HUES6 (cell line): ENCODE data around the gene ADD3.

Experiments
- H3K27ac ChIP-seq: 2 replicates; pipeline ENCODE4 v1.7.0; 2013; ENCODE audit warnings: low read depth, mild to moderate bottlenecking, low read length, inconsistent platforms
- H3K27me3 ChIP-seq: 2 replicates; pipeline ENCODE4 v1.6.1; 2013; ENCODE audit warnings: low read length; ENCODE audit not compliant: control insufficient read depth, insufficient read depth
- H3K36me3 ChIP-seq: 2 replicates; pipeline ENCODE4 v1.6.1; 2013; ENCODE audit warnings: low read length; ENCODE audit not compliant: control insufficient read depth, insufficient read depth
- H3K4me1 ChIP-seq: 2 replicates; pipeline ENCODE4 v1.6.1; 2013; ENCODE audit warnings: low read length; ENCODE audit not compliant: control insufficient read depth, insufficient read depth
- H3K4me3 ChIP-seq: 2 replicates; pipeline ENCODE4 v1.5.1; 2013; ENCODE audit warnings: low read depth, low read length
- H3K9ac ChIP-seq: one replicate; pipeline ENCODE4 v1.6.1; 2013; ENCODE audit warnings: mild to moderate bottlenecking, low read length
- H3K9me3 ChIP-seq: 2 replicates; pipeline ENCODE4 v1.6.1; 2013; ENCODE audit warnings: low read depth, low read length; ENCODE audit not compliant: control insufficient read depth, insufficient read depth

The ADD3 gene

GRCh38 chr10:110007701-110008517, at the start of gene ADD3:
Gene ADD3, plus strand, starts transcription at chr10:110007984. Its CDS starts 92,670 bp downstream, at chr10:110100654.
- H3K4me1 ChIP-seq = peaks cover 63% of the 10 kb centered on the region
- no peaks in the 10 kb centered on the region for H3K36me3 ChIP-seq
- peak within 1 kb of the TSS; percentile 88 for H3K27ac ChIP-seq
- H3K9me3 ChIP-seq = no peaks in the 10 kb centered on the region
- peaks cover 6% of the 10 kb centered on the region; the same call in 1 of the 2 replicates for H3K27me3 ChIP-seq
- H3K4me3 ChIP-seq = peak within 1 kb of the TSS; percentile 71
- H3K9ac ChIP-seq = peak within 1 kb of the TSS; percentile 78

GRCh38 chr10:109958059-109958458, 49.7 kb upstream of the ADD3 start:
- peaks cover 24% of the 10 kb centered on the region for H3K4me1 ChIP-seq
- no peak overlapping the region for H3K27ac ChIP-seq
- H3K4me3 ChIP-seq = no peak overlapping the region
- H3K27me3 ChIP-seq = no peaks in the 10 kb centered on the region
- H3K9me3 ChIP-seq = no peaks in the 10 kb centered on the region
- H3K9ac ChIP-seq = no peak overlapping the region
- H3K36me3 ChIP-seq = no peaks in the 10 kb centered on the region

- H3K27me3 ChIP-seq = no peaks in the 10 kb centered on the region
- no peak overlapping the region for H3K27ac ChIP-seq
- no peak overlapping the region for H3K9ac ChIP-seq
- H3K4me1 ChIP-seq = peaks cover 24% of the 10 kb centered on the region
- H3K9me3 ChIP-seq = no peaks in the 10 kb centered on the region
- H3K36me3 ChIP-seq = no peaks in the 10 kb centered on the region
- H3K4me3 ChIP-seq = no peak overlapping the region
These were observed 48.3 kb upstream of the ADD3 start for GRCh38 chr10:109959259-109960145.

GRCh38 chr10:109960682-109961081, 47.1 kb upstream of the ADD3 start:
- no peaks in the 10 kb centered on the region for H3K9me3 ChIP-seq
- no peak overlapping the region for H3K4me3 ChIP-seq
- peaks cover 24% of the 10 kb centered on the region for H3K4me1 ChIP-seq
- H3K9ac ChIP-seq = no peak overlapping the region
- H3K27me3 ChIP-seq = no peaks in the 10 kb centered on the region
- no peak overlapping the region for H3K27ac ChIP-seq
- H3K36me3 ChIP-seq = no peaks in the 10 kb centered on the region

- no peak overlapping the region for H3K4me3 ChIP-seq
- H3K27ac ChIP-seq = no peak overlapping the region
- no peaks in the 10 kb centered on the region for H3K27me3 ChIP-seq
- H3K4me1 ChIP-seq = peaks cover 22% of the 10 kb centered on the region
- no peaks in the 10 kb centered on the region for H3K9me3 ChIP-seq
- H3K9ac ChIP-seq = no peak overlapping the region
- no peaks in the 10 kb centered on the region for H3K36me3 ChIP-seq
These were observed 46.4 kb upstream of the ADD3 start for GRCh38 chr10:109961174-109962001.

- Histone ChIP-seq H3K36me3 (no peaks in the 10 kb centered on the region), H3K27me3 (no peaks in the 10 kb centered on the region), H3K27ac (no peak overlapping the region), H3K9me3 (no peaks in the 10 kb centered on the region), H3K9ac (no peak overlapping the region), H3K4me3 (no peak overlapping the region), H3K4me1 (peaks cover 25% of the 10 kb centered on the region)
These were observed 45.5 kb upstream of the ADD3 start for GRCh38 chr10:109962247-109962646.

- H3K4me1 ChIP-seq = peaks cover 30% of the 10 kb centered on the region
- no peaks in the 10 kb centered on the region for H3K27me3 ChIP-seq
- no peak overlapping the region for H3K27ac ChIP-seq
- no peaks in the 10 kb centered on the region for H3K36me3 ChIP-seq
- H3K9ac ChIP-seq = no peak overlapping the region
- H3K4me3 ChIP-seq = no peak overlapping the region
- no peaks in the 10 kb centered on the region for H3K9me3 ChIP-seq
These were observed 44.3 kb upstream of the ADD3 start for GRCh38 chr10:109963439-109963838.

- no peak overlapping the region for H3K9ac ChIP-seq
- H3K4me1 ChIP-seq = peaks cover 30% of the 10 kb centered on the region
- H3K27me3 ChIP-seq = no peaks in the 10 kb centered on the region
- no peak overlapping the region for H3K27ac ChIP-seq
- no peak overlapping the region for H3K4me3 ChIP-seq
- H3K9me3 ChIP-seq = no peaks in the 10 kb centered on the region
- no peaks in the 10 kb centered on the region for H3K36me3 ChIP-seq
These were observed 43.5 kb upstream of the ADD3 start for GRCh38 chr10:109964318-109964717.

- Histone ChIP-seq H3K9ac (no peak overlapping the region), H3K4me3 (no peak overlapping the region), H3K27ac (no peak overlapping the region), H3K36me3 (no peaks in the 10 kb centered on the region), H3K4me1 (peaks cover 17% of the 10 kb centered on the region), H3K9me3 (no peaks in the 10 kb centered on the region), H3K27me3 (no peaks in the 10 kb centered on the region)
These were observed 40.6 kb upstream of the ADD3 start for GRCh38 chr10:109966961-109967738.

- Histone ChIP-seq H3K4me3 (no peak overlapping the region), H3K9ac (no peak overlapping the region)
These were observed 40.1 kb upstream of the ADD3 start for GRCh38 chr10:109967739-109968088.

More at GRCh38 chr10:109967739-109968088, 40.1 kb upstream of the ADD3 start:
- Histone ChIP-seq H3K9me3 (no peaks in the 10 kb centered on the region), H3K36me3 (no peaks in the 10 kb centered on the region), H3K27ac (no peak overlapping the region), H3K27me3 (no peaks in the 10 kb centered on the region), H3K4me1 (peaks cover 12% of the 10 kb centered on the region)
